Measurements from ENCODE around the gene DNPH1. TPM values are rescaled to one million over a fixed set of nuclear protein-coding genes. Genes with fewer than 3 reads are reported as not detected.

The DNPH1 gene
- total and polyA plus RNA-seq, 9 of the 15 experiments (the other 6 are each of a cell fraction or from before 2014, with no cell fraction given) = 7.3 to 300 (median 68.7) TPM

DNA sequence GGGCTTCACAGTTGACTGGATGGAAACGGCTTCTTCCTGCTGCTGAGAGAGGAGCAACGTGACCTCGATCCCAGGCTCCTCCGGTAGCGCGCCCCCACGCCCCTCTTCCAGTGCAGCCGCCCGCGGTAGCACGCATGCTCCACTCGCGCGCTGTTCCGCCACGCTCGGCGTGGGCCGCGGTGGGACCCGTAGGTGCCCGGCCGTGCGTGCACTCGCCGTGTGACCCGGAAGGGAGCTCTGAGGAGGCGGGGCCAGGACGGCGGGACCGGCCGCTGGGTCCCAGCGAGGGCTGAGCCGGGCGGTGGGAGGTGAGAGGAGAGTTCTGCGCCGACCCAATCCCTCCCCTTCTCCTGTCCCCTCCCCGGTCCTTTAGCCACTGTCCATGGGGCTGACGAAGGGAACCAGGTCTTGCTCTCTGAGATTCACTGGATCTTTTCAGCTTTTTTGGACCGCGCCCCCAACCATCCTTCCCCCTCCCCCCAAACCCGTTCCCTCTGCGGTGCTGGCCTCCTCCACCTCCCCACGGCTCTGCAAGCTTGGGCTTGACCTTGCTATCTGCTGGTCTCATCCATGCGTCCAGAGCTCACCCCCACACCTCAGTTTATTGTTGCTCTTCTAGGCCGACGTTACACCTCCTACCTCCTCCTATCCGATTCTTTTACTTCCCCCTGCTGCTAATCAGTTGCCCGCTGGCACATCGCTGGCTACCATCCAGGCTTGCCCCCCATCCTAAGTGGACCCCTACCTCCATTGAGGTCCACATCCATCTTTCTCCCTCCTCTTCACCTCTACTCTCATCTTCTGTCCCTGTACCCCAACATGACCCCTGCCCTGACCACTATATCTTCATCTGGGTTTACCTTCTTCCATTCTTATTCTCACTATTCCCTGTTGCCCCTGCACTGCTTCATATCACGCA, 47.1 kb downstream of the DNPH1 start, which contains the start of gene CUL9 (continued):
- TF ChIP-seq FOS (IDR thresholded peaks at IDR 0.05; ENCODE audit: extremely low read depth, insufficient read length) (no peak), MCM2 (IDR thresholded peaks at IDR 0.05; ENCODE audit: low read depth) (no peak), NFRKB (IDR thresholded peaks at IDR 0.05; ENCODE audit: low read depth) (peak; percentile 44; the same call in 1 of the 2 replicates), NCOA2 (IDR thresholded peaks at IDR 0.05; ENCODE audit: partially characterized antibody in 2 of 2) (no peak), CBX8 (IDR thresholded peaks at IDR 0.05; ENCODE audit: borderline replicate concordance, extremely low read depth, low read depth, low read length, poor library complexity, severe bottlenecking) (no peak), NR2F6 (CRISPR knock-in tag; IDR thresholded peaks at IDR 0.05) (no peak), ZNF644 (tag; IDR thresholded peaks at IDR 0.05; ENCODE audit: low read depth) (no peak), RBM15 (IDR thresholded peaks at IDR 0.05; ENCODE audit: insufficient read depth, low read length) (no peak), SMAD4 (CRISPR knock-in tag; conservative IDR thresholded peaks at IDR 0.05) (no peak; the same call in 1 of the 2 replicates), JUN (IDR thresholded peaks at IDR 0.05; ENCODE audit: borderline replicate concordance, low read depth, low read length) (peak; percentile 59; the same call in 1 of the 2 replicates), JUN (CRISPR knock-in tag; IDR thresholded peaks at IDR 0.05; ENCODE audit: borderline replicate concordance) (peak; percentile 92), LCOR (CRISPR knock-in tag; IDR thresholded peaks at IDR 0.05) (peak; percentile 25; the same call in 1 of the 2 replicates), ZNF140 (CRISPR knock-in tag; IDR thresholded peaks at IDR 0.05) (no peak), ZKSCAN3 (CRISPR knock-in tag; IDR thresholded peaks at IDR 0.05) (no peak)
- TF ChIP-seq, protein P1, sequence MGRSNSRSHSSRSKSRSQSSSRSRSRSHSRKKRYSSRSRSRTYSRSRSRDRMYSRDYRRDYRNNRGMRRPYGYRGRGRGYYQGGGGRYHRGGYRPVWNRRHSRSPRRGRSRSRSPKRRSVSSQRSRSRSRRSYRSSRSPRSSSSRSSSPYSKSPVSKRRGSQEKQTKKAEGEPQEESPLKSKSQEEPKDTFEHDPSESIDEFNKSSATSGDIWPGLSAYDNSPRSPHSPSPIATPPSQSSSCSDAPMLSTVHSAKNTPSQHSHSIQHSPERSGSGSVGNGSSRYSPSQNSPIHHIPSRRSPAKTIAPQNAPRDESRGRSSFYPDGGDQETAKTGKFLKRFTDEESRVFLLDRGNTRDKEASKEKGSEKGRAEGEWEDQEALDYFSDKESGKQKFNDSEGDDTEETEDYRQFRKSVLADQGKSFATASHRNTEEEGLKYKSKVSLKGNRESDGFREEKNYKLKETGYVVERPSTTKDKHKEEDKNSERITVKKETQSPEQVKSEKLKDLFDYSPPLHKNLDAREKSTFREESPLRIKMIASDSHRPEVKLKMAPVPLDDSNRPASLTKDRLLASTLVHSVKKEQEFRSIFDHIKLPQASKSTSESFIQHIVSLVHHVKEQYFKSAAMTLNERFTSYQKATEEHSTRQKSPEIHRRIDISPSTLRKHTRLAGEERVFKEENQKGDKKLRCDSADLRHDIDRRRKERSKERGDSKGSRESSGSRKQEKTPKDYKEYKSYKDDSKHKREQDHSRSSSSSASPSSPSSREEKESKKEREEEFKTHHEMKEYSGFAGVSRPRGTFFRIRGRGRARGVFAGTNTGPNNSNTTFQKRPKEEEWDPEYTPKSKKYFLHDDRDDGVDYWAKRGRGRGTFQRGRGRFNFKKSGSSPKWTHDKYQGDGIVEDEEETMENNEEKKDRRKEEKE (IDR thresholded peaks at IDR 0.05; ENCODE audit: borderline replicate concordance in 1 of 2, control insufficient read depth in 1 of 2, low read depth in 2 of 2, low read length in 1 of 2) = no peak
- TF ChIP-seq, protein P2, sequence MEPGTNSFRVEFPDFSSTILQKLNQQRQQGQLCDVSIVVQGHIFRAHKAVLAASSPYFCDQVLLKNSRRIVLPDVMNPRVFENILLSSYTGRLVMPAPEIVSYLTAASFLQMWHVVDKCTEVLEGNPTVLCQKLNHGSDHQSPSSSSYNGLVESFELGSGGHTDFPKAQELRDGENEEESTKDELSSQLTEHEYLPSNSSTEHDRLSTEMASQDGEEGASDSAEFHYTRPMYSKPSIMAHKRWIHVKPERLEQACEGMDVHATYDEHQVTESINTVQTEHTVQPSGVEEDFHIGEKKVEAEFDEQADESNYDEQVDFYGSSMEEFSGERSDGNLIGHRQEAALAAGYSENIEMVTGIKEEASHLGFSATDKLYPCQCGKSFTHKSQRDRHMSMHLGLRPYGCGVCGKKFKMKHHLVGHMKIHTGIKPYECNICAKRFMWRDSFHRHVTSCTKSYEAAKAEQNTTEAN (CRISPR knock-in tag; IDR thresholded peaks at IDR 0.05) = 0 out of 2 replicates have a peak, but pooled peaks have one; percentile 68
- TF ChIP-seq, protein P3, sequence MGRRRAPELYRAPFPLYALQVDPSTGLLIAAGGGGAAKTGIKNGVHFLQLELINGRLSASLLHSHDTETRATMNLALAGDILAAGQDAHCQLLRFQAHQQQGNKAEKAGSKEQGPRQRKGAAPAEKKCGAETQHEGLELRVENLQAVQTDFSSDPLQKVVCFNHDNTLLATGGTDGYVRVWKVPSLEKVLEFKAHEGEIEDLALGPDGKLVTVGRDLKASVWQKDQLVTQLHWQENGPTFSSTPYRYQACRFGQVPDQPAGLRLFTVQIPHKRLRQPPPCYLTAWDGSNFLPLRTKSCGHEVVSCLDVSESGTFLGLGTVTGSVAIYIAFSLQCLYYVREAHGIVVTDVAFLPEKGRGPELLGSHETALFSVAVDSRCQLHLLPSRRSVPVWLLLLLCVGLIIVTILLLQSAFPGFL (CRISPR knock-in tag; IDR thresholded peaks at IDR 0.05) = no peak
- TF ChIP-seq, protein P4, sequence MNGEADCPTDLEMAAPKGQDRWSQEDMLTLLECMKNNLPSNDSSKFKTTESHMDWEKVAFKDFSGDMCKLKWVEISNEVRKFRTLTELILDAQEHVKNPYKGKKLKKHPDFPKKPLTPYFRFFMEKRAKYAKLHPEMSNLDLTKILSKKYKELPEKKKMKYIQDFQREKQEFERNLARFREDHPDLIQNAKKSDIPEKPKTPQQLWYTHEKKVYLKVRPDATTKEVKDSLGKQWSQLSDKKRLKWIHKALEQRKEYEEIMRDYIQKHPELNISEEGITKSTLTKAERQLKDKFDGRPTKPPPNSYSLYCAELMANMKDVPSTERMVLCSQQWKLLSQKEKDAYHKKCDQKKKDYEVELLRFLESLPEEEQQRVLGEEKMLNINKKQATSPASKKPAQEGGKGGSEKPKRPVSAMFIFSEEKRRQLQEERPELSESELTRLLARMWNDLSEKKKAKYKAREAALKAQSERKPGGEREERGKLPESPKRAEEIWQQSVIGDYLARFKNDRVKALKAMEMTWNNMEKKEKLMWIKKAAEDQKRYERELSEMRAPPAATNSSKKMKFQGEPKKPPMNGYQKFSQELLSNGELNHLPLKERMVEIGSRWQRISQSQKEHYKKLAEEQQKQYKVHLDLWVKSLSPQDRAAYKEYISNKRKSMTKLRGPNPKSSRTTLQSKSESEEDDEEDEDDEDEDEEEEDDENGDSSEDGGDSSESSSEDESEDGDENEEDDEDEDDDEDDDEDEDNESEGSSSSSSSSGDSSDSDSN (IDR thresholded peaks at IDR 0.05; ENCODE audit: borderline replicate concordance in 1 of 2, low read depth in 2 of 2, low read length in 2 of 2) = 0 out of 4 replicates have a peak, but pooled peaks of 1 of the 2 experiments have one; percentile 62
